ENCODE results near the gene SLC25A21.

SLC25A21 gene

DNA sequence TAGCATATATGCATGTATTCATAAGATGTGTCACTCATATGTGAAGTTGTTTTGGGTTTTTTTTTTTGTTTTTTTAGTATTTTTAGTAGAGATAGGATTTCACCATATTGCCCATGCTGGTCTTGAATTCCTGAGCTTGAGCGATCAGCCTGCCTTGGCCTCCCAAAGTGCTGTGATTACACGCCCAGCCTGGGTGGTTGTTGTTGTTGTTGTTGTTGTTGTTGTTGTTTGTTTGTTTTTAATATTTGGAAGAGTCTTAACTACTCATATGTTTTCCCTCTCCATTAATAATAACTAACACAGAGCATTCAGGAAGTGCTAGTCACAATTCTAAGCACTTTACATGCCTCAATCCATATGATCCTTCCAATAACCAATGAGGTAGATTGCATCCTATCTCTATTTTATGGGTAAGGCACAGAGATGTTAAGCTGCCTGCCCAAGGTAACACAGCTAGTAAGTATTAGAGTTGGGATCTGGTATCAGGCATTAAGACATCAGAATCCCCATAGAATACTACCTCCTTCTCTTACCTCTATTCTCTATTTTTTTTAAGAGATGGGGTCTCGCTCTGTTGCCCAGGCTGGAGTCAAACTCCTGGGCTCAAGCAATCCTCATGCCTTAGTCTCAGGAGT lies 27.6 kb downstream of the SLC25A21 start:
- no peak for DNase-seq (ENCODE audit: low read depth in 2 of 2, low spot score in 1 of 2)

DNA sequence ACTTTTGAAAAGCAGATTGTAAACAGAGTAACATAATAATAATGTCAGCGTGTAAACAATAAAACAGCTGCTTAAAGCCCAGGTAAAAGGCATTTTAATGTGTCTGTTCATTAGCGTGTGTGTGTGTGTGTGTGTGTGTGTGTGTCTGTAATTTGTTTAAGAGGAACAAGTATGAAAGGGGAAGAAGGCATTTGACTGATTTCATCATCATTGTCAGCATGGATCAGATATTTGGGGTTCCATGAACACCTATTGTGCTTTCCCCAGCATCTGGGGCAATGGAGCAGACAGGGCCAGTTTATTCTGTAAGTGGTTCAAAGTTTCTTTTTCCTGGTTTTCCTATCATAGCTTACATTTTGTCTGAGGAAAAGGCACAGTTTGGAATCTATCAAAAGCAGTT lies 28.9 kb downstream of the SLC25A21 start:
- DNase-seq (ENCODE audit: low read depth in 2 of 2, low spot score in 1 of 2): no peak

DNA sequence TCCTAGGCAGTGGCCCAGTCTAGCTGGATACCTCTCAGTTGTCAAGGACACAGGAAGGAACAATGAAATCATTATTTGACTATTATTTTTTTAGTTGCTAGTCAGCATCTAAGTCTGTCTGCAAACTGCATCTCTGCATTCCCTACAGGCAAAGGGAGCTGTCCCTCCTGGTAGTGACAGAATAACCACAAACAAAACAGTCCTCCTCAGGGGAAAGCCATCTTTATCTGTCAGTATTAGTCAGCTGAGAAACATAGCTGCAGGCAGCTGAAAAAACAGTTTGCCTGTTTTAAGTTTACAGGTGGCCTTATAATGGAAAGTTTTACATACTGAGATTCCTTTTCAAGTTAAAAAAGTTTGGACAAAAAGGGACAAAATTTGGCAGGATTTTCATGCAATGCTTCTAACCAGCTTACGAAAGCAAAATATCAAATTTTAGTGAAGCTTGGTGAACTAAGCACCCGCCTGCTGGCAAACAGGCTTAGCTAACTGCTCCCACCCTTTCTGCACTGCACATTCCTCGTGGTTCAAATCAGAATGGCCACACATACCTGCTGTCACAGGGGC lies 29.5 kb downstream of the SLC25A21 start:
- no peak for DNase-seq (ENCODE audit: low read depth in 2 of 2, low spot score in 1 of 2)

GRCh38 chr14:37140176-37140575 lies 32.2 kb downstream of the SLC25A21 start:
- no peak for DNase-seq (ENCODE audit: low read depth in 2 of 2, low spot score in 1 of 2)

DNA sequence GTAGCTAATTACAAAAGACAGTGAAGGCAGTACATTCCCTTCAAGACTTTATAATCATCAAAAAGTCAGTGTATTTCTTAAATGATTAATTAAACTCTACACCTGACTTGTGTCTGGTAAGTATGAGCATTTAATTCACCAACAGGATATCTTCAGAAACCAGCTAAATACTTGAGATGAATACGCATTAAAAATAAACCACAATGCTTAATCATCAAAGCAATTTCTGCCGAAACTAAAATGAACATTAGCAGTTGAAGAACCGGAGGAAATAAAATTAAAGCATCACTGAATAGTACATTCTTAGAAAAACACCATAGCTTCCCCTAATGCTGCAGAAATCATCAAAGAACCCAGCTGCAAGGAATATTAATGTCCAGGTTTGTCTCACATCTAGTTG lies 32.7 kb downstream of the SLC25A21 start:
- DNase-seq (ENCODE audit: low read depth in 2 of 2, low spot score in 1 of 2): no peak

DNA sequence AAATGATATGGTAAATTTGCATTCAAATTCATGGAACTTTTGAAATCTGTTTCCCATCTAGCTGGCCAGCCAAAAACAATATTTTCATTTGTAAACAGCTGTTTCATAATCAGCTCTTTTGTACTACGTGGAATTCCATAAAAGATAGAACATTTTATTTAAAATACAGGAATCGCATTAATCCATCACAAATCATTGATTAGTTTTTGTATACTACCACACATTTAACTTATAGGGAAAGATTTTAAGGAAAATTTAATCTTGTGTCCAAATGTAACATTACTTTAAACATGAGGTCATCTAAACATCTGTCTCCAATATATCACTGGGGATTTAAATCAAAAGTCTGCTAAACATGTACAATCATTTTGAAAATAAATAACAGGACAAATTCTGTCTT lies 33.5 kb downstream of the SLC25A21 start:
- no peak for DNase-seq (ENCODE audit: low read depth in 2 of 2, low spot score in 1 of 2)

- no peak for DNase-seq (ENCODE audit: low read depth in 2 of 2, low spot score in 1 of 2)
Observed at GRCh38 chr14:37133284-37133913, 39.0 kb downstream of the SLC25A21 start.

DNA sequence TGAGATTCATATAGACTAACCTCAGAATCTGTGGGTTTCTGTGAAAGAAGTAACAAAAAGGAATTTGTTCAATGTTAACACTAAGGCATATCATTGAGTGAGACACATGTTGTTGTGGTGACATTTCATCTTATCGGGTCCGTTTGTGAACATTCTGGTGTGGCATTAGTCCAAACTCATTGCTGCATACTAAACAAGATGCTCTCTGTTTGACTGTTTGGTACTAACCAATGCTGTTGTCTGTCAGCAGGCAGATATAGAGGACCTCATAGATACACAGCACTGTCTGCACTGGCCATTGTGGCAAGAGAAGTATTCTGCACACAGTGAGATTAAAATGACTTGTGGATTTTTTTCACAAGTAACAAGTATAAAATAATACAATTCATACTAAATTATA lies 41.2 kb downstream of the SLC25A21 start:
- no peak for DNase-seq (ENCODE audit: low read depth in 2 of 2, low spot score in 1 of 2)

DNA sequence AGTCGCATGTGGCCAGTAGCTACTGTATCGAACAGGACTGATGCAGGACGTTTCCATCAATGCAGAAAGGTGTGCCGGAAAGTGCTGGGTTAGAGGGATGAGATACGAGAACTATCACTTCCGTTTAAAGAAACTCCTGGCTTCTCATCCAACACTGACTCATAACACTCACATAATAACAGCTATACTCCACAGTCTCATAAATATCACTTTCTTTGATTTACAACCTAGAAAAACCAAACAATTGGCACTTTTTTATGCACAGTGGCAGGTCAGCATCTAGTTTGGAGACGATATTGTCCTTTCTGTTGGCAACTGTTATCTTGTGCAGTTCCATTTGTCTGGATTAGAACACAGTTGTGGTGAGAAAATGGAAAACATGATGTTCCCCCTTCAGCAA lies 43.4 kb downstream of the SLC25A21 start:
- no peak for DNase-seq (ENCODE audit: low read depth in 2 of 2, low spot score in 1 of 2)

DNA sequence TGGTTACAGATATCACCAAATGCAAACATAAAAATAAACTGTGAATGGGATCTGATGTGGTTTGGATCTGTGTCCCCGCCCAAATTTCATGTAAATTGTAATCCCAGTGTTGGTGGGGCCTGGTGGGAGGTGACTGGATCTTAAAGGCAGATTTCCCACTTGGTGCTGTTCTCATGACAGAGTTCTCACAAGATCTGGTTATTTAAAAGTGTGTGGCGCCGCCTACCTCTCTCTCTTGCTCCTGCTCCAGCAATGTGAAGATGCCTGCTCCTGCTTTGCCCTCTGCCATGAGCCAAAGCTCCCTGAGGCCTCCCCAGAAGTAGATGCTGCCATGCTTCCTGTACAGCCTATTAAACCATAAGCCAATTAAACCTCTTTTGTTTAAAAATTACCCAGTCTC lies 47.8 kb downstream of the SLC25A21 start:
- DNase-seq (ENCODE audit: low read depth in 2 of 2, low spot score in 1 of 2): no peak

DNA sequence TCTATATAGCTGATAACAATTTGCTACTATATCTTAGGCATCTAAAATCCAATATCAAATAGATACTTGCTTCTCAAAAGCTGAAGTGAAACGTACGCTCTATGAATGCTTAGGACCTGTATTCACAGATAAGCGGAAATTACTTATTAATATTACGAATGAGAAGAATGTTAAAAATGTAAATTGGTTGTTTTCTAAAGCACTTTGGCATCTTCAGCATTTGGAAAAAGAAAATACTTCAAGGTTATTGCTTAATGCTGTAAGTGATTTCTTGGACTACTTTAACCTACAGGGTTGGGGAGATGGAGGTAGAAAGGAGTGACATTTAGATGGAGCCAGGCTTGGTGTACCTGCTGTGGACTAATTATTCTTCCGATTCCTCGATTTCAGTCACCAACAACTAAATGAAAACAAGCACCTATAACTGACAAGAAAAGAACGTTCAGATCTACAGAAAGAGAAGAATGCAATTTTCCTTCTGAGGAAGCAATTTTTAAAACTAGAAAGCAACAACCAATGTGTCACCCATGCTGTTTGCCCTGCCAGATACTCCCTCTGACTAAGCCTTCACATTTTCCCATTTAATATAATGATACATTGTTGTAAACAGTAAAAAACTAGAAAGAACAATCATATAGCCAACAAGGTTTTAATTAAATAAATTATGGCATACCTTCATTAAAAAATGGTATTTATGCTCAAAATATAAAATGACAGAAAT lies 49.3 kb downstream of the SLC25A21 start:
- DNase-seq (ENCODE audit: low read depth in 2 of 2, low spot score in 1 of 2): no peak

DNA sequence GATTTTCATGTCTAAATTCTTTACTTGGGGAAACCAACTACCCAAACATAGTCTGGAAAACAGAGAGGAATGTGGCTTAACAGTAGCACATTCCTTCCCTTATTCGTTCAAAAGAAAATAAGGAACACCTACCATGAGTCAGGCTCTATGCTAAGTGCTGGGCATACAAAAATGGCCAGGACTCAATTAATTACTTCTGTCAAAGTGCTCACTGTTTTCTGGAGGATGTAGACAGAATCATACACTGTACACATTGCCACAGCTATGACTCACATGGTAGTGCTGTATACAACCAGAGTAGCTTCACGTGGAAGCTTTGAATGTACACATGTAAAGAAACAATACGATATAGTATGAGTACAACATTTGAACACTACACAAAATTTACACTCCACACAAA lies 50.1 kb downstream of the SLC25A21 start:
- no peak for DNase-seq (ENCODE audit: low read depth in 2 of 2, low spot score in 1 of 2)

GRCh38 chr14:37118673-37119366 lies 53.6 kb downstream of the SLC25A21 start:
- no peak for DNase-seq (ENCODE audit: low read depth in 2 of 2, low spot score in 1 of 2)

DNA sequence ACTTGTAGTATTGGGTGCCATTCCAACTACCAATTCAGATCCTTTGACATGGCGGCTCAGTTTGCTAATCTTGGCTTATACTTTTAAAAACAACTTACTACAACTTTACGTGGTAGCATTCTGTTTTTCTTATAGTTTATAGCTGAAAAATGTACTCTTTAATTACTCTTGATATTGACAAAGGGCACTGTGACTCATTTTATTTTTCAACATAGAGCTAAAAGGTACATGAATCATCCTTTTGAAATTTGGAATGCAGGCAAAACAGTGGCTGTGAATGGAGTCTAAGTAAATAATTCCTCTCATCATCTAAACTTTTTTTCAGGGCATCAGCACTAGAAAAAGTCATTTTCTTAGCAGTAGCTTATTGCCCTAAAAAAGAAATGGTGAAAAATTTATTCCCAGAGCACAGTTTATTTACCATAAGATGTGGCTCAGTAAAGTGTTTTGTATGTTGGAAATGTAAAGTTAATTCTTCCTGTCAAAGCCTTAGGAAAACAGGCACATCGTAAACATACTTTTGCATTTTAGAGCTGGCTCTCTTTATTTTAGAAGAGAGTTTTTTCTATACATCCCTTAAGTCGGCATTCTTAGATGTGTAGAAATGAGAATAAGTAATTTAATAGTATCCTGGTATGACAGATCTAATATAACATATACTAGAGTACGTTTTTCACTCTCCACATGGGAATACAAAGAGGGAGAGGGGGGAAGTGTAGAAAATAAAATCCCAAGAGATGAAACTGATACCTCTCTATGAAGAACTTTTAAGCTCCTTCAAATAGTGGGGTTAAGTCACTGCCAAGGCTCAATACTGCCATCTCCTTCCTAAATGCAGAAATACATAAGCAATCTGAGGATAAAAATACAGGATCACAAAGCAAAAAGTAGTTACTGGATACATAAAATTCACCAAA lies 55.2 kb downstream of the SLC25A21 start:
- no peak for DNase-seq (ENCODE audit: low read depth in 2 of 2, low spot score in 1 of 2)

DNA sequence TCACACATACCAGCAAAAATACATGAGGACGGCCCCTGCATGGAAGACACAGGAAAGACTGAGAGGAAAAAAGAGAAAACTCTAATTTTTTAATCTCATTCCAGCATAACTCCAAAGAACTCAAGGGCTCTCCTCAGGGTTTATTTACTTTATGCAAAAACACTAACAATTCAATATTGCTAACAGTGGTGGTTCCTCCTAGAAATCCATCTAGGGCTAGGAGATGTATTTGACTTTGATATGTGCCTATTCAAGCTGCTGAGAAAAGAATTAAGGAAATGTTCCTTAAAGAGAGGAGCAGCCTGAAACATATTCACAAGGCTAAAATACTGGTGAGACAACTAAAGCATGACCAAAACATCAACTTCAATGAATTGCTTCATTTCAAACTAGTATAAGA lies 57.0 kb downstream of the SLC25A21 start:
- DNase-seq (ENCODE audit: low read depth in 2 of 2, low spot score in 1 of 2): no peak

DNA sequence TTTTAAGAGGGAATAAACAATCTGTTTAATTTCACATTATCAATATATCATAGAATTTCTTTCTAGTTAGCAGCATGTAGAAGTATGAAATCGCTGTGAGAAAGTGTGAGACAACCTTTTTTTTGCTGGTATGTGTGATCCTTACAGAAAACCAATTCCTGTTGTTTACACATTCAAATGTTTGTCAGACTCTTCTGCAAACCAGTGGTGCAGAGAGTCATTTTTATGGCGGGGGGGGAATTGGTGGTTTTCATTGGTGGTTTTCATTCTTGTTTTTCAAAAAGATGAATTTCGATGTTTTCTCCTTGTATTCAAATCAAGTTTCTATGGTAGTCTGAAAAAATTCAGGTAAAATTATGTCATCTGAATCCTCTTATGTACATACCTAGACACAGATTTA lies 57.8 kb downstream of the SLC25A21 start:
- DNase-seq (ENCODE audit: low read depth in 2 of 2, low spot score in 1 of 2): no peak

- DNase-seq (ENCODE audit: low read depth in 2 of 2, low spot score in 1 of 2): no peak
Observed at GRCh38 chr14:37114002-37114401, 58.4 kb downstream of the SLC25A21 start.

DNA sequence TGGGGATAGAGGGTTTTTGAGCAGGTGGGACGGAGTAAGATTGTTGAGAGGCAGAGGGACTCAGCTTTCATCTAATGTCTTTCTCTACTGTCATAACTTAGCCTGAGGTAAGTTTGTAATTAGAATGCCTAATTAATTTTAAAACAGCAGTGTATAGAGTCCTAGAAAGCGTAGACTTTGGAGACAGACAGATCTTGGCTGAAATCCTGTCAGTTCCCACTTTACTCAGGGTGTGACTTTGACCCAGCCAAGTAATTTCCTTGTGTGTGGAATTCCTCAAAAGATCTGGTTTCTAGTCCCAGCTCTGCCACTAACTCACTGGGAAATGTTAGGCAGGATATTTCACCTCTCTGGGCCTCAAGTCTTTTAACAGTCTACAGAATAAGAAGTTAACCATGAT lies 74.3 kb downstream of the SLC25A21 start:
- DNase-seq (ENCODE audit: low read depth in 2 of 2, low spot score in 1 of 2): no peak

DNA sequence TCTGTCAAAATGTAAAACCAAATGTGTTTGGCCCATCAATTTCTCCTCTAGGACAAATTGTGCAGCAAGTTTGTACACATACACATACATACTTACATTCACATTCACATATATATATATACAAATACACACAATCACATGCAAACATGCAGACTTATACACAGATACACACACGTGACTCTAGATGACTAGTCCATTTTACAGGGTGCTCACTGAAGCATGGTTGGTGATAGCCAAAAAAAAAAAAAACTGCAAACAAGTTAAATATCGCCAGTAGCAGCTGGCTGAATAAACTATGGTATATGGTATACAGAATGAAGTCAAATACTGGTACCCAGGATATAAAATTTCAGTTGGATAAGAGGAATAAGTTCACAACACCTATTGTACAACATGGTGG lies 77.9 kb downstream of the SLC25A21 start:
- DNase-seq (ENCODE audit: low read depth in 2 of 2, low spot score in 1 of 2): no peak

DNA sequence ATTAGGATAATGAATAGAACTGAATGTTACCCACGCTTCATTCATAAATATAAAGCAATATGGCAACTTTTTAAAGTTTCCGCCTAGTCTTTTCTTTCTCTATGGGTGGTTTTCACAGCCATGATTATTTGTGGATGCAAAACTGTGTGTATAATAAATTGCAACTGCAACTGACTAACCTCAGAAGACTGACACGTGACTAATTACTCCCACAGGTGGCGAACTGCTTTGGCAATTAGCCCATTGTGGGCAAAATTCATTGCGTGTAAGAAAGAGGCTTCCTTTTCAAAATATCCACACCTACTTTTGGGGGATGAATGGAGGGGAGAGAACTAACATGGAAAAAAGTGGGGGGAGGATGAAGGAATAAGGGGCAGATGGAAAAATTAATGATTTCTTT lies 79.0 kb downstream of the SLC25A21 start:
- DNase-seq (ENCODE audit: low read depth in 2 of 2, low spot score in 1 of 2): no peak

DNA sequence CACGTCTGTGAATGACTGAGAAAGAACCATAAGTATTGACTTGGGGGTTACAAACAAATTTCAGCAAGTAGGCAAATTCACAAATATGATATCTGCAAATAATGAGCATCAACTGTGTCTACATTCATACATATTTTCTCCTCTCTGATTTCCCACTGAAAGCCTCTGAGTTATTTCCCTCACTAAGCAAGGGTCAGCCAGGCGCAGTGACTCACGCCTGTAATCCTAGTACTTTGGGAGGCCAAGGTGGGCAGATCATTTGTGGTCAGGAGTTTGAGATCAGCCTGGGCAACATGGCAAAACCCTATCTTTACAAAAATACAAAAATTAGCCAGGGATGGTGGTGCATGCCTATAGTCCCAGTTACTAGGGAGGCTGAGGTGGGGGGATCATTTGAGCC lies 80.8 kb downstream of the SLC25A21 start:
- no peak for DNase-seq (ENCODE audit: low read depth in 2 of 2, low spot score in 1 of 2)
